Liver (tissue), 3 donors: ENCODE measurements around the gene TBCD.

Source experiments
- CTCF ChIP-seq: fragments of 150-350 bp; IDR thresholded peaks from 2 replicates; pipeline ENCODE4 v1.5.1; 2017; ENCODE audit warnings: improper control_type of control experiment, low read depth, low read length; ENCODE audit not compliant: missing input control
- EGR1 ChIP-seq, 2 donors: IDR thresholded peaks; 2 replicates each; pipeline ENCODE4 v1.6.1; 2016 to 2018; ENCODE audit warnings: antibody characterized with exemption in 2 of 2, low read depth in 2 of 2
- FOXA1 ChIP-seq: IDR thresholded peaks from 2 replicates; pipeline ENCODE4 v1.6.1; 2016; ENCODE audit warnings: antibody characterized with exemption
- FOXA2 ChIP-seq: IDR thresholded peaks from 2 replicates; pipeline ENCODE4 v1.6.1; 2016; ENCODE audit warnings: antibody characterized with exemption
- JUND ChIP-seq, 2 donors: IDR thresholded peaks; 2 replicates each; pipeline ENCODE4 v1.6.1; 2016; ENCODE audit warnings: antibody characterized with exemption in 2 of 2
- MAX ChIP-seq: IDR thresholded peaks from 2 replicates; pipeline ENCODE4 v1.6.1; 2016; ENCODE audit warnings: antibody characterized with exemption
- TAF1 ChIP-seq: conservative IDR thresholded peaks from 2 replicates; pipeline ENCODE4 v1.6.1; 2016; ENCODE audit warnings: antibody characterized with exemption, mild to moderate bottlenecking
- YY1 ChIP-seq: IDR thresholded peaks from 2 replicates; pipeline ENCODE4 v1.6.1; 2016; ENCODE audit warnings: antibody characterized with exemption, mild to moderate bottlenecking
- ZBTB33 ChIP-seq: IDR thresholded peaks from 2 replicates; pipeline ENCODE4 v1.6.1; 2016; ENCODE audit warnings: antibody characterized with exemption
- donor health status: healthy.
- donor health status: healthy.

GRCh38 chr17:82787081-82787848 is 35.4 kb downstream of the TBCD start:
- TF ChIP-seq ZBTB33 (no peak), CTCF (no peak), YY1 (no peak), JUND (IDR thresholded peaks at IDR 0.05) (no peak), MAX (no peak), TAF1 (no peak), FOXA1 (no peak), EGR1 (IDR thresholded peaks at IDR 0.05; ENCODE audit: low read depth in 2 of 2) (no peak), FOXA2 (no peak)
